ENCODE measurements around the gene CD44. TPM values are rescaled to one million over a fixed set of nuclear protein-coding genes. Genes with fewer than 3 reads are reported as not detected.
A peak's percentile ranks its signal among the peaks of the same experiment; 100 is the strongest.

CD44 gene
- total RNA-seq, 5 donors from 2014 or later (not counting 1 experiment from before 2014, with no cell fraction given) = 732 to 1,108 (median 781) TPM

GRCh38 chr11:35204614-35205013 is 65.6 kb downstream of the CD44 start:
- ATAC-seq (replicated peaks in 1 of 4) (no peak), DNase-seq (no peak)
- H3K27ac Mint-ChIP-seq = peak overlapping the region; percentile 7 to 75
- Histone ChIP-seq H3K4me1 (ENCODE audit: control insufficient read depth in 1 of 2, extremely low read depth in 1 of 2, insufficient read depth in 2 of 2, low read length in 2 of 2) (peaks cover 0 to 2% of the 10 kb centered on the region in 2 experiments), H3K4me3 (ENCODE audit: control insufficient read depth in 1 of 2, extremely low read depth in 1 of 2, low read length in 1 of 2) (no peak overlapping the region), H3K36me3 (ENCODE audit: control insufficient read depth in 2 of 2, extremely low read depth in 1 of 2, insufficient read depth in 1 of 2, low read length in 1 of 2) (peaks cover 6 to 90% of the 10 kb centered on the region in 2 donors), H3K9me3 (peaks cover 3% of the 10 kb centered on the region), H3K27ac (ENCODE audit: low read length) (no peak overlapping the region), H3K27me3 (replicated peaks in 1 of 2; ENCODE audit: control insufficient read depth in 2 of 2, extremely low read depth in 1 of 2, insufficient read depth in 2 of 2, low read length in 1 of 2) (no peaks in the 10 kb centered on the region)
- no peak overlapping the region for H3K4me3 Mint-ChIP-seq
- CTCF ChIA-PET = interaction anchor here in 1 of 2 donors (0.6 to 0.9 kb wide), 2 partner anchors 9 to 51 kb away, joined by 3 read pairs; no protein-coding TSS in a partner anchor
- peaks cover 4 to 8% (median 5%) of the 10 kb centered on the region in 3 donors for H3K9me3 Mint-ChIP-seq
- H3K4me1 Mint-ChIP-seq = peaks cover 54 to 76% (median 69%) of the 10 kb centered on the region in 3 donors
- H3K36me3 Mint-ChIP-seq = peaks cover 93% of the 10 kb centered on the region
- 96% methylated on average over 4 of the region's 5 CpGs for WGBS (ENCODE audit: insufficient coverage)
- POLR2A ChIA-PET = no interaction called here
- no peaks in the 10 kb centered on the region for H3K27me3 Mint-ChIP-seq

DNA sequence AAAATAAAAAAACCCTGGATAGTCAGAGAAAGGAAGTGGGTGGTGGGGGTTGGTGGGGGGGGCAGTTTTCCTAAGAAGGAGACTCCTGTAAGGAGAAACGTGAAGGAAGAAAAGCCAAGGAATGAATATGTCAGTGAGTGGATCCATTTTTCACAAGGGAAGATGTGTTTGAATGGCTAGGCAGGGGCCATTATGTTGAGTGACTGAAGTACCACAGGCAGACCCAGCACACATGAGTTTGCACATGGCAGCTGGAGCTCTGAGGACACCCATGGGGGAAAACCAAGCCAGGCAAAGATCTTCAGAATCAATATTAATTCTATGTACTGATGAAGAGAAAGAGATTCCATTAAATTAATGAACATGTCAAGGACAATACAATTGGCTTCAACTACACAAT is 67.6 kb downstream of the CD44 start:
- peaks cover 11 to 86% of the 10 kb centered on the region in 2 donors for H3K36me3 ChIP-seq (ENCODE audit: control insufficient read depth in 2 of 2, extremely low read depth in 1 of 2, insufficient read depth in 1 of 2, low read length in 1 of 2)
- 100% methylated on average over 1 of the region's 1 CpG for WGBS (ENCODE audit: insufficient coverage)
- peaks cover 53 to 71% (median 67%) of the 10 kb centered on the region in 3 donors for H3K4me1 Mint-ChIP-seq
- POLR2A ChIA-PET = no interaction called here
- peaks cover 6% of the 10 kb centered on the region for H3K9me3 ChIP-seq
- no peak overlapping the region for H3K4me3 Mint-ChIP-seq
- H3K27ac ChIP-seq (ENCODE audit: low read length) = no peak overlapping the region
- CTCF ChIA-PET = interaction anchor here in 1 of 2 donors (0.6 kb wide), 1 partner anchor 147 kb away, joined by 4 read pairs; no protein-coding TSS in a partner anchor
- no peaks in the 10 kb centered on the region for H3K27me3 ChIP-seq (replicated peaks in 1 of 2; ENCODE audit: control insufficient read depth in 2 of 2, extremely low read depth in 1 of 2, insufficient read depth in 2 of 2, low read length in 1 of 2)
- ATAC-seq (replicated peaks in 1 of 4) = no peak
- H3K4me3 ChIP-seq (ENCODE audit: control insufficient read depth in 1 of 2, extremely low read depth in 1 of 2, low read length in 1 of 2) = no peak overlapping the region
- H3K4me1 ChIP-seq (ENCODE audit: control insufficient read depth in 1 of 2, extremely low read depth in 1 of 2, insufficient read depth in 2 of 2, low read length in 2 of 2) = peaks cover 0 to 2% of the 10 kb centered on the region in 2 experiments
- H3K9me3 Mint-ChIP-seq = peaks cover 4 to 18% (median 12%) of the 10 kb centered on the region in 3 donors
- peak overlapping the region; percentile 78 to 80 for H3K27ac Mint-ChIP-seq
- peaks cover 92% of the 10 kb centered on the region for H3K36me3 Mint-ChIP-seq
- DNase-seq = no peak
- H3K27me3 Mint-ChIP-seq = no peaks in the 10 kb centered on the region

DNA sequence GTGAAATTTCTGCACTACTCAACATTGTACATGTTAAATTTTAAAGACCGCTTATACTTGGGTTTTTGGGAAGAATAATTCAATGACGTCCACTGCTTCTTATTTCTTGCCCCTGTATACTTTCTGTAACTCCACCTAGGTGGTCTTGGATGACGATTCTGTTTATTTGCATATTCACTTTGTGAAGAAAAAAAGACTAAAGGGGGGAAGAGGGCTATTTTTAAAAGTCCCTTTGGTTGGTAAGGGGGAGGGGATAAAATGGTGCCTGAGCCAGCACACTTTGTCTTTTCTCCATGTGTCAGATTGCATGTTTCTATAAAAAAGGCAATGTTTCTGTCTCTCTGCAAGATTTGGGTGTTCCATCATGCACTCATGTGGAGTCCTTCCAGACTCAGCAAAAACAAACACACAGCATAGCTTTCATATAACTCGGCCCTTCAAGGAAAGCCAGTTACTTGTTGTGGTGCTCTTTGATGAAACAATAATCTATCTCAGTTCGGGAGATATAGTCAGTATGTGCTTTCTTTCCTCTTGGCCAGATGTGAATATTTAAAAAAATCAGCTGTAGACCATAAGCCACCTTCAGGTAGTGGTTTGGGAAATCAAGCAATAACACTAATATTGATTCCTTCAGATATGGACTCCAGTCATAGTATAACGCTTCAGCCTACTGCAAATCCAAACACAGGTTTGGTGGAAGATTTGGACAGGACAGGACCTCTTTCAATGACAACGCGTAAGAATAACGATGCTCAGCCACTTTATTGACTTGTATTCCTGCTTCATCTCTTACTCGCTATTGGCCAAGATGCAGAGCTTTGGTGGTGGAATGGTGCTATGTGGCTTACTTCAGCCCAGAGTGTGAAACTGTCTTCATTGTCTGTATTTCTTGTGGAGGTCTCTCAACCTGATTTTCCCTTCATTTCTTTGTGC is 68.8 kb downstream of the CD44 start:
- ChIA-PET POLR2A (interaction anchor here in 1 of 2 donors (0.7 kb wide), 1 partner anchor 38 kb away, joined by 3 read pairs; no protein-coding TSS in a partner anchor), CTCF (no interaction called here)
- peaks cover 0 to 5% of the 10 kb centered on the region in 2 experiments for H3K4me1 ChIP-seq (ENCODE audit: control insufficient read depth in 1 of 2, extremely low read depth in 1 of 2, insufficient read depth in 2 of 2, low read length in 2 of 2)
- peaks cover 47 to 71% (median 66%) of the 10 kb centered on the region in 3 donors for H3K4me1 Mint-ChIP-seq
- 83% methylated on average over 1 of the region's 10 CpGs for WGBS (ENCODE audit: insufficient coverage)
- peak overlapping the region; percentile 55 to 80 for H3K27ac Mint-ChIP-seq
- H3K27ac ChIP-seq (ENCODE audit: low read length) = no peak overlapping the region
- peaks cover 4 to 18% (median 12%) of the 10 kb centered on the region in 3 donors for H3K9me3 Mint-ChIP-seq
- H3K27me3 ChIP-seq (replicated peaks in 1 of 2; ENCODE audit: control insufficient read depth in 2 of 2, extremely low read depth in 1 of 2, insufficient read depth in 2 of 2, low read length in 1 of 2) = no peaks in the 10 kb centered on the region
- H3K4me3 ChIP-seq (ENCODE audit: control insufficient read depth in 1 of 2, extremely low read depth in 1 of 2, low read length in 1 of 2) = no peak overlapping the region
- ATAC-seq (replicated peaks in 1 of 4) (no peak), DNase-seq (no peak)
- peaks cover 90% of the 10 kb centered on the region for H3K36me3 Mint-ChIP-seq
- H3K4me3 Mint-ChIP-seq = no peak overlapping the region
- peaks cover 6% of the 10 kb centered on the region for H3K9me3 ChIP-seq
- peaks cover 8 to 78% of the 10 kb centered on the region in 2 donors for H3K36me3 ChIP-seq (ENCODE audit: control insufficient read depth in 2 of 2, extremely low read depth in 1 of 2, insufficient read depth in 1 of 2, low read length in 1 of 2)
- H3K27me3 Mint-ChIP-seq = no peaks in the 10 kb centered on the region

GRCh38 chr11:35208795-35209194 is 69.8 kb downstream of the CD44 start:
- Mint-ChIP-seq H3K27ac (peak overlapping the region in 1 of 2 donors; percentile 80), H3K4me3 (no peak overlapping the region), H3K4me1 (peaks cover 52 to 71% (median 67%) of the 10 kb centered on the region in 3 donors), H3K27me3 (no peaks in the 10 kb centered on the region), H3K9me3 (peaks cover 4 to 18% (median 12%) of the 10 kb centered on the region in 3 donors), H3K36me3 (peaks cover 93% of the 10 kb centered on the region)
- 100% methylated on average over 2 of the region's 4 CpGs for WGBS (ENCODE audit: insufficient coverage)
- no peak overlapping the region for H3K27ac ChIP-seq (ENCODE audit: low read length)
- CTCF ChIA-PET = interaction anchor here in 1 of 2 donors (1.0 kb wide), 1 partner anchor 16 kb away, joined by 3 read pairs; no protein-coding TSS in a partner anchor
- H3K4me1 ChIP-seq (ENCODE audit: control insufficient read depth in 1 of 2, extremely low read depth in 1 of 2, insufficient read depth in 2 of 2, low read length in 2 of 2) = peaks cover 4 to 15% of the 10 kb centered on the region in 2 experiments
- DNase-seq (no peak), ATAC-seq (replicated peaks in 1 of 4) (no peak)
- H3K4me3 ChIP-seq (ENCODE audit: control insufficient read depth in 1 of 2, extremely low read depth in 1 of 2, low read length in 1 of 2) = no peak overlapping the region
- no peaks in the 10 kb centered on the region for H3K27me3 ChIP-seq (replicated peaks in 1 of 2; ENCODE audit: control insufficient read depth in 2 of 2, extremely low read depth in 1 of 2, insufficient read depth in 2 of 2, low read length in 1 of 2)
- H3K9me3 ChIP-seq = peaks cover 6% of the 10 kb centered on the region
- H3K36me3 ChIP-seq (ENCODE audit: control insufficient read depth in 2 of 2, extremely low read depth in 1 of 2, insufficient read depth in 1 of 2, low read length in 1 of 2) = peaks cover 8 to 81% of the 10 kb centered on the region in 2 donors
- POLR2A ChIA-PET = no interaction called here

DNA sequence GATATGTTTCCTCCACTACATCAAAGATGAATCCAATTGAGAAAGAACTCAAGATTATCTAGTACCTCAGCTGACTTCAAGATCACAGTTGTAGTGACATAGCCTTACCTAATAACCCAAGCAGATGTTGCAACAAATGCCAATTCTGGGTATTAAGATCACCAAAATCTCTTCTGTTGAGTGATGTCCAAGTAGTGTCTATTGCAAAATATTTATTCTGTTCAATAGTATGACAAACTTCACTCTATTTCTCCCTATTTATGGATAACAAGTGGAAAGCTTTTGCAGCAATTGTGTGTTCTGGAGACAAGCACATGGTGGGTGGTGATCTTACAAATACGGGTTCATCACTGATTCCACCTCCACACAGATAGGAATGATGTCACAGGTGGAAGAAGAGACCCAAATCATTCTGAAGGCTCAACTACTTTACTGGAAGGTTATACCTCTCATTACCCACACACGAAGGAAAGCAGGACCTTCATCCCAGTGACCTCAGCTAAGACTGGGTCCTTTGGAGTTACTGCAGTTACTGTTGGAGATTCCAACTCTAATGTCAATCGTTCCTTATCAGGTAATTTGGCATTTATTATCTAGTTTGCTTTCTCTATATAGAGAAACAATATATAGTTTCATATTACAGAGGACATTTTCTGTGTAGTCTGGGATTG is 72.0 kb downstream of the CD44 start:
- peak overlapping the region; percentile 69 to 71 for H3K27ac Mint-ChIP-seq
- no peak for ATAC-seq (replicated peaks in 1 of 4)
- no peak overlapping the region for H3K27ac ChIP-seq (ENCODE audit: low read length)

GRCh38 chr11:35211952-35212351 is 73.0 kb downstream of the CD44 start:
- Mint-ChIP-seq H3K27ac (peak overlapping the region; percentile 71 to 78), H3K27me3 (no peaks in the 10 kb centered on the region), H3K4me3 (no peak overlapping the region), H3K36me3 (peaks cover 93% of the 10 kb centered on the region), H3K4me1 (peaks cover 63 to 78% (median 78%) of the 10 kb centered on the region in 3 donors), H3K9me3 (peaks cover 4 to 18% (median 12%) of the 10 kb centered on the region in 3 donors)
- DNase-seq (no peak), ATAC-seq (replicated peaks in 1 of 4) (no peak)
- no peaks in the 10 kb centered on the region for H3K27me3 ChIP-seq (replicated peaks in 1 of 2; ENCODE audit: control insufficient read depth in 2 of 2, extremely low read depth in 1 of 2, insufficient read depth in 2 of 2, low read length in 1 of 2)
- no peak overlapping the region for H3K4me3 ChIP-seq (ENCODE audit: control insufficient read depth in 1 of 2, extremely low read depth in 1 of 2, low read length in 1 of 2)
- ChIA-PET POLR2A (no interaction called here), CTCF (interaction anchor here in 1 of 2 donors (0.6 kb wide), 1 partner anchor 12 kb away, joined by 8 read pairs; no protein-coding TSS in a partner anchor)
- peaks cover 6% of the 10 kb centered on the region for H3K9me3 ChIP-seq
- H3K4me1 ChIP-seq (ENCODE audit: control insufficient read depth in 1 of 2, extremely low read depth in 1 of 2, insufficient read depth in 2 of 2, low read length in 2 of 2) = peaks cover 28 to 41% of the 10 kb centered on the region in 2 experiments
- WGBS (ENCODE audit: insufficient coverage) = no CpG with 5 or more reads among the region's 3 CpGs
- peaks cover 5 to 77% of the 10 kb centered on the region in 2 donors for H3K36me3 ChIP-seq (ENCODE audit: control insufficient read depth in 2 of 2, extremely low read depth in 1 of 2, insufficient read depth in 1 of 2, low read length in 1 of 2)
- no peak overlapping the region for H3K27ac ChIP-seq (ENCODE audit: low read length)

More for the DNA sequence above, 72.0 kb downstream of the CD44 start:
- no peak overlapping the region for H3K4me3 Mint-ChIP-seq
- DNase-seq = no peak
- Histone ChIP-seq H3K36me3 (ENCODE audit: control insufficient read depth in 2 of 2, extremely low read depth in 1 of 2, insufficient read depth in 1 of 2, low read length in 1 of 2) (peaks cover 5 to 76% of the 10 kb centered on the region in 2 donors), H3K9me3 (peaks cover 6% of the 10 kb centered on the region), H3K4me1 (ENCODE audit: control insufficient read depth in 1 of 2, extremely low read depth in 1 of 2, insufficient read depth in 2 of 2, low read length in 2 of 2) (peaks cover 19 to 32% of the 10 kb centered on the region in 2 experiments), H3K4me3 (ENCODE audit: control insufficient read depth in 1 of 2, extremely low read depth in 1 of 2, low read length in 1 of 2) (no peak overlapping the region), H3K27me3 (replicated peaks in 1 of 2; ENCODE audit: control insufficient read depth in 2 of 2, extremely low read depth in 1 of 2, insufficient read depth in 2 of 2, low read length in 1 of 2) (no peaks in the 10 kb centered on the region)
- H3K27me3 Mint-ChIP-seq = no peaks in the 10 kb centered on the region
- peaks cover 59 to 75% (median 73%) of the 10 kb centered on the region in 3 donors for H3K4me1 Mint-ChIP-seq
- ChIA-PET CTCF (no interaction called here), POLR2A (interaction anchor here in 1 of 2 donors (0.6 kb wide), 1 partner anchor 41 kb away, joined by 4 read pairs; no protein-coding TSS in a partner anchor)
- WGBS (ENCODE audit: insufficient coverage) = no CpG with 5 or more reads among the region's 3 CpGs
- peaks cover 93% of the 10 kb centered on the region for H3K36me3 Mint-ChIP-seq
- peaks cover 4 to 18% (median 12%) of the 10 kb centered on the region in 3 donors for H3K9me3 Mint-ChIP-seq

All from T-cell (primary cell).